BLaER1 (cell line): ENCODE results near the gene HS6ST1.

ENCODE experiments used
- H3K27ac ChIP-seq: shearing (Covaris generic); formaldehyde crosslinking; 2 replicates; pipeline ENCODE4 v1.8.1; 2022
- H3K27me3 ChIP-seq: shearing (Covaris generic); formaldehyde crosslinking; 2 replicates; pipeline ENCODE4 v1.8.1; 2022
- H3K36me3 ChIP-seq: shearing (Covaris generic); formaldehyde crosslinking; 2 replicates; pipeline ENCODE4 v1.8.1; 2022
- H3K4me1 ChIP-seq: shearing (Covaris generic); formaldehyde crosslinking; 2 replicates; pipeline ENCODE4 v1.8.1; 2022
- H3K4me2 ChIP-seq: shearing (Covaris generic); formaldehyde crosslinking; 2 replicates; pipeline ENCODE4 v1.8.1; 2022
- H3K4me3 ChIP-seq: shearing (Covaris generic); formaldehyde crosslinking; 2 replicates; pipeline ENCODE4 v1.8.1; 2022
- H3K9ac ChIP-seq: shearing (Covaris generic); formaldehyde crosslinking; 2 replicates; pipeline ENCODE4 v1.8.1; 2022
- H3K9me3 ChIP-seq: shearing (Covaris generic); formaldehyde crosslinking; 2 replicates; pipeline ENCODE4 v1.8.1; 2022
- H4K20me1 ChIP-seq: shearing (Covaris generic); formaldehyde crosslinking; 2 replicates; pipeline ENCODE4 v1.8.1; 2022
- Cebpa-rat ChIP-seq: shearing (Covaris generic); IDR thresholded peaks from 2 replicates; pipeline ENCODE4 v1.8.1; 2022

Gene HS6ST1, protein sequence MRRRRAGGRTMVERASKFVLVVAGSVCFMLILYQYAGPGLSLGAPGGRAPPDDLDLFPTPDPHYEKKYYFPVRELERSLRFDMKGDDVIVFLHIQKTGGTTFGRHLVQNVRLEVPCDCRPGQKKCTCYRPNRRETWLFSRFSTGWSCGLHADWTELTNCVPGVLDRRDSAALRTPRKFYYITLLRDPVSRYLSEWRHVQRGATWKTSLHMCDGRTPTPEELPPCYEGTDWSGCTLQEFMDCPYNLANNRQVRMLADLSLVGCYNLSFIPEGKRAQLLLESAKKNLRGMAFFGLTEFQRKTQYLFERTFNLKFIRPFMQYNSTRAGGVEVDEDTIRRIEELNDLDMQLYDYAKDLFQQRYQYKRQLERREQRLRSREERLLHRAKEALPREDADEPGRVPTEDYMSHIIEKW

DNA sequence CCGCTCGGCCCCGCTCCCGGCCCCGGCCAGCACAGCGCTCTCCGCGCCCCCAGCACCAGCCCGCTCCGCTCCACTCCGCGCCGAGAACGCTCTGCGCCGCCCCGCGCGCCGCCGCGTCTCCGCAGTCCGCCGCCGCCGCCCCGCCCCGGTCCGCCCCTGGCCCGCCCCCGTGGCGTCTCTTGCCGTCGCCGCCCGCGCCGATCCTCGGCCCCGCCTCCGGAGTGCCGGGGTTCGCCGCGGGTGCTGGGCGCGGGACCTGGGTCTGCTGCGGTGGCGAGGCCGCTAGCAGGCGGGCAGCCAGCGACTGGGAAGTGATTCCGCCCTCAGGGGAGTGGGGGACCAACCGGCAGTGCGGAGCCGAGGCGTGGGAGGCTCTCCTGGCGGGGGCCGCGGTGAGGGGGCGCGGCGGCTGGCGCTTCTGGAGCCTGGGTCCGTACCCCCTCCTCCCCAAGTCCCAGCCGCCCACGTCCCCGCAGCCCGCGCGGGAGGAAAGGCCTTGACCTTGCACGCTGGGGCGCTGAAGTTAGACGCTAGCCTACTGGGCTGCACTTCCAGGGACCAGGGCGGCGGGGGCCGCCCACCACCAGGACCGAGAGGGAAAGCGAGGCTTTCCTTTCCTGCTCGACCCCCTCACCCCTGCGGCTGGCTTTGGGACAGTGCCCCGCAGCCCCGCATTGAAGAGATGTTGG, at the start of gene HS6ST1:
Gene HS6ST1 (minus strand): TSS at position 93 of the 689 bp plus-strand sequence. CDS start 305 bp downstream, outside the sequence.
- peak within 1 kb of the TSS; percentile 78 for H3K9ac ChIP-seq
- no peaks in the 10 kb centered on the region for H3K9me3 ChIP-seq
- H3K4me3 ChIP-seq, result peak within 1 kb of the TSS; percentile 76
- peaks cover 42% of the 10 kb centered on the region for H4K20me1 ChIP-seq
- H3K27ac ChIP-seq, result peak within 1 kb of the TSS; percentile 78
- H3K4me1 ChIP-seq, result peaks cover 83% of the 10 kb centered on the region
- no peaks in the 10 kb centered on the region for H3K27me3 ChIP-seq
- H3K4me2 ChIP-seq, result peak within 1 kb of the TSS; percentile 100
- peaks cover 20% of the 10 kb centered on the region for H3K36me3 ChIP-seq
- TF ChIP-seq Cebpa-rat, result no peak

DNA sequence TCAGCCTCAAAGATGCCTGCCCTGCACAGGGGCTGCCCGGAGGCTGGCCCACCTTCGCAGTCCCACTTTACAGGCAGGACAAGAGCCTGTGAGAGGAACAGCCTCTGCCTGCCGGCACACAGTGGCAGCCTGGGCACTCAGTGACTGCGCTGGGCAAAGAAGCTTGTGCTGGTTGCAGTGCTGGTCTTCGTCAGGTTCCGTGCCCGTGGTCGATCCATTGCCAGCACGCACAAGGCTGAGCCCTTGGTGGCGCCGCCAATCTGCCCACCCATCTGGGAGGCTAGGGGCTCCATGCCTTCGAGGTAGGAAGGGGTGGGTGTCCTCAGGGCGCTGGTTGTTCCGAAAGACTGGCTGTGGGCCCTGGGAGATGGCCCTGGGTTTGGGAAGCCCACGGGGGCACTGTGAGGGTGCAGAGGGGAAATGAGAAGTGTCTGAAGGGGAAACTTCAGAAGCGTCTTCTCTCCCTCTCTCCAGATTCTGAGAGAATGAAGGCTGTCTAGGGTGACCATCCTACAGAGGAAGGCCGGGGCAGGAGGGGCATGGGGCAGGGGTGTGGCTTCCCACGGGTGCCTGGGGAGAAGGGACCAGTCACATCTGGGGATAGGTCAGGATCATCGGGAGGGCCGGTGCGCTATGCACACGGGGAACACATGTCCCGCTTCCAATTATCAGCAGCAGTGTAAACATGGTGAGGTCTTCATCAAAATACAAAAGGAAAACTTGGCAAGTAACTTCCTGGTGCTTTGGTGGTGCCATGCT, 49.1 kb upstream of the HS6ST1 start:
- no peak overlapping the region for H3K9ac ChIP-seq
- no peaks in the 10 kb centered on the region for H3K27me3 ChIP-seq
- no peak for TF ChIP-seq Cebpa-rat
- no peaks in the 10 kb centered on the region for H3K36me3 ChIP-seq
- no peak overlapping the region for H3K4me2 ChIP-seq
- no peak overlapping the region for H3K27ac ChIP-seq
- H4K20me1 ChIP-seq, result no peaks in the 10 kb centered on the region
- 0 out of 2 replicates have a peak, but pooled peaks cover 1% of the 10 kb centered on the region for H3K4me1 ChIP-seq
- H3K9me3 ChIP-seq, result no peaks in the 10 kb centered on the region
- no peak overlapping the region for H3K4me3 ChIP-seq

DNA sequence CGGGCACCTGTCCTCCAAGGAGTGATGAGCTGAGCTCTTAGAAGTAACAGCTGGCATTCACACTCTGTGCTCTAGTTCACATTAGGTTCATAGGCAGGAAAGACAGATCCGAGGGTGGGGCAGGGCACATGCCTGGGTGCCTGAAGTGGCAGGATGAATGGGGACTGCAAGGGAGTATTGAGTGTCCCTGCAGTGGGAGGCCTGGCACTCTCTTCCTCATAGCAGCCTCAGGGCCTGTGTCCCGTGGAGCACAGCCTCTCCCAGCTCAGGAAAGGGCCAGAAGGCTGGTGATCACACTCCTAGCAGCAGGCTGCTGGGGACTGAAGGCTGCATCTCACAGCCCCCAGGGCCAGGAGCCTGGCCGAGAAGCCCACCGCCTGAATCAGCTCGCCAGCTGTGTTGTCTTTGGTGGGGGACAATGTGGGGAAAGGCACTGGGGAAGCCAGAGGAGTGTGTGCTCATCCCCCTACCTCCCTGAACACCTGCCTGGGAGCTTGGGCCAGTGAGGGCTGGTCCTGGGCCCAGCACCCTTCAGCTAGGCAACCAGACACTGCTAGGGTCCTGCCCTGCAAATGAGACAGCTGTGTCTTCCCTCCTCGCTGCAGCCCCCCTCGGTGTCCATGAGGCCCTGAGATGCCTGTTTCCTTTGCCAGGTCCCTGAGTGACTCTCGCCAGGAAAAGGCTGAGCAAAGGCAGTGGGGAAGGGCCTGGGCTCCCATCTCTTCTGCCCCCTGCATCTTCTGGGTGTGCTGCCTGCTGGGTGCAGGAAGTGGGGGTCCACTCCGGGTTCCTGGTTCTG, 48.2 kb upstream of the HS6ST1 start:
- Histone ChIP-seq H4K20me1 (no peaks in the 10 kb centered on the region), H3K4me2 (no peak overlapping the region), H3K36me3 (no peaks in the 10 kb centered on the region), H3K4me1 (no peaks in the 10 kb centered on the region), H3K9me3 (no peaks in the 10 kb centered on the region), H3K27ac (no peak overlapping the region), H3K27me3 (no peaks in the 10 kb centered on the region), H3K9ac (no peak overlapping the region), H3K4me3 (no peak overlapping the region)
- no peak for TF ChIP-seq Cebpa-rat

DNA sequence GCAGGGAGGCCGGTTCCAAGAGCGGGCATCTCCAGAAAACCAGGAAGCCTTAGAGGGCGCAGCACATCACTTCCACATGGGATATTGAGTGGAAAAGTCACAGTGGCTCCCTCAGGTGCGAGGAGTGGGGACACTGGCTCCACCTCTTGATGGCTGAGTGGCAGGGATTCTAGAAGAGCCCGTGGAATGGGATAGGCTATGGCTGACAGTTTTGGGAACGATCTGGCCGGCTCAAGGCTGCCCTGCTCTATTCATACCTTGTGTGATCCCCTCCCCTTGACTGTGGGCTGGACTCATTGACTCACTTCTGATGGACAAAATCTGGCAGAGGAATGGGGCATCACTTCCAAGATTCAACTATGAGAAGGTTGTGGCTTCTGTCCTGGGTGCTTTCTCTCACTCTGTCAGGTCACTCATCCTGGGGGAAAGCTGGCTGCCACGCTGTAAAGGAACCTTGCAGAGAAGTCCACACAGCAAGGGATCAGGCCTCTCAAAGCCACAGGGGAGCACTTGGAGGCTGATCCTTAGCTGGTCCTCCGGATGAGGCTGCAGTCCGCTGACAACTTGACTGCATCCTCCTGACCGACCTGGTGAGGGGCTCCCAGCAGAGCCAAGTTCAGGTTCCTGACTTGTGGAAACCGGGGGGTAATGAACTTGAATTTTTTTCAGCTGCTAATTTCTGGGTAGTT, 46.7 kb upstream of the HS6ST1 start:
- H3K9ac ChIP-seq, result no peak overlapping the region
- no peaks in the 10 kb centered on the region for H4K20me1 ChIP-seq

DNA sequence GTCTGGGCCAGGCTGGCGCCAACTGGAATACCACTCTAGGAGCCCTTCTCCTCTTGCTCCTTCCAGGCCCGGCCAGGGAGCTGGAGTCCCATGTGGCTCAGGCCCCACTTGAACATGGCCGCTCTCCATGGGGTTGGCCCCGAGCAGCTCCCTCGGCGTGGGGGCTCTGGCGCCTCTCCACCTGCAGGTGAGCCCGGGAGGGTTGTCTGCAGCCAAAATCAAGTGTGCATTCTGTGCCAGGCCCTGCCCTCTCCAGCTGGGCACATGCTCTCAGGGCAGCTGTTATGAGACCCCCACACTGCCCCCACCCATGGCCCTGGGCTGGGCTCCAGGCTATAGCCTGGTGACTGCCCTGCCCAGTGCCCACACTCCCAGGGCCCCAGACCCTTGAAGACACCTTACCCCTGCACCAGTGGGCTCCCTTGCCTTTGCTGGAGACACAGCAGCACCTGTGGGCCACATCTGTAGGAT, 45.8 kb upstream of the HS6ST1 start:
- Histone ChIP-seq H3K27ac (no peak overlapping the region), H3K4me1 (no peaks in the 10 kb centered on the region), H4K20me1 (no peaks in the 10 kb centered on the region), H3K9me3 (no peaks in the 10 kb centered on the region), H3K4me3 (no peak overlapping the region), H3K27me3 (no peaks in the 10 kb centered on the region), H3K36me3 (no peaks in the 10 kb centered on the region), H3K4me2 (no peak overlapping the region), H3K9ac (no peak overlapping the region)
- TF ChIP-seq Cebpa-rat, result no peak

More for the DNA sequence above, 46.7 kb upstream of the HS6ST1 start:
- TF ChIP-seq Cebpa-rat, result no peak
- H3K9me3 ChIP-seq, result no peaks in the 10 kb centered on the region
- H3K27me3 ChIP-seq, result no peaks in the 10 kb centered on the region
- H3K36me3 ChIP-seq, result no peaks in the 10 kb centered on the region
- H3K4me1 ChIP-seq, result no peaks in the 10 kb centered on the region
- H3K27ac ChIP-seq, result no peak overlapping the region
- no peak overlapping the region for H3K4me2 ChIP-seq
- no peak overlapping the region for H3K4me3 ChIP-seq

DNA sequence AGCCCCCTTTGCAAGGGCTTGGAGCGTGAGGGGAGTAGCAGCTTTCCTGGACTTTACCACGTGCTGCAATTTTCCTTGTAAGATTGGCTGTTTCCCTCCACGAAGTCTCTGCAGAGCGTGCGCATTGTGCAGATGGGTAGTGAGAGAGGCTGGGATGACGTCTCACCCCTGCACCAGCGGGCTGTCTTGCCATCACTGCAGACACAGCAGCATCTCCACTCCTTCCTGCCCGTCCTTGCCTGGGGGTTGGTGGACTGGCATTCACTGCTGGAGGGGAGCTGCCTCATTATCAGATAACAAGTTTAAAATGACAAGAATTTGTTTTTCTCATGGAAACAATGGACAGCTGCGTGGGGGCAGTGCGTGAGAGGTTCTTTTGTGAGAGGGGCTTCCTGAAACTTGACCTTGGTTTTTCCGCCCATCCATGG, 45.3 kb upstream of the HS6ST1 start:
- no peak overlapping the region for H3K9ac ChIP-seq
- no peaks in the 10 kb centered on the region for H3K4me1 ChIP-seq
- H3K4me2 ChIP-seq, result no peak overlapping the region
- no peaks in the 10 kb centered on the region for H3K36me3 ChIP-seq
- H3K27ac ChIP-seq, result no peak overlapping the region
- no peak overlapping the region for H3K4me3 ChIP-seq
- TF ChIP-seq Cebpa-rat, result no peak
- H3K9me3 ChIP-seq, result no peaks in the 10 kb centered on the region
- H4K20me1 ChIP-seq, result no peaks in the 10 kb centered on the region
- H3K27me3 ChIP-seq, result no peaks in the 10 kb centered on the region

DNA sequence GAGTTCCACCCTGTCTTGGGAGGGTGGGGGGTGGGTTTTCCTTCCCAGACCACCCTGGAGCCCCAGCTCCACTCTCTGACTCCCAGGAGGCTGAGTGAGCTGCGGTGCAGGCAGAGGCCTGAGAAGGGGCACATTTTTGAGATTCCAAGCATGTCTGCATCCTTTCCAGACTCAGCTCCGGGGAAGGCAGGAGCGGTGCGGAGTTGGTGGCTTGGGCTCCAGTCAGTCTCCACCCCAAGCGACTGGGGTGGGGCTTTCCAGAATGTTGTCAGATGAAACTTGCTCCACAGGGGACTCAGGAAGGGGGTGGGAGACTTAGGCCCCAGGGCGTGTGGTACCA, 44.2 kb upstream of the HS6ST1 start:
- Histone ChIP-seq H3K9ac (no peak overlapping the region), H3K9me3 (no peaks in the 10 kb centered on the region), H3K4me1 (no peaks in the 10 kb centered on the region), H4K20me1 (no peaks in the 10 kb centered on the region), H3K27ac (no peak overlapping the region), H3K4me2 (no peak overlapping the region), H3K4me3 (no peak overlapping the region), H3K36me3 (no peaks in the 10 kb centered on the region), H3K27me3 (no peaks in the 10 kb centered on the region)
- no peak for TF ChIP-seq Cebpa-rat

DNA sequence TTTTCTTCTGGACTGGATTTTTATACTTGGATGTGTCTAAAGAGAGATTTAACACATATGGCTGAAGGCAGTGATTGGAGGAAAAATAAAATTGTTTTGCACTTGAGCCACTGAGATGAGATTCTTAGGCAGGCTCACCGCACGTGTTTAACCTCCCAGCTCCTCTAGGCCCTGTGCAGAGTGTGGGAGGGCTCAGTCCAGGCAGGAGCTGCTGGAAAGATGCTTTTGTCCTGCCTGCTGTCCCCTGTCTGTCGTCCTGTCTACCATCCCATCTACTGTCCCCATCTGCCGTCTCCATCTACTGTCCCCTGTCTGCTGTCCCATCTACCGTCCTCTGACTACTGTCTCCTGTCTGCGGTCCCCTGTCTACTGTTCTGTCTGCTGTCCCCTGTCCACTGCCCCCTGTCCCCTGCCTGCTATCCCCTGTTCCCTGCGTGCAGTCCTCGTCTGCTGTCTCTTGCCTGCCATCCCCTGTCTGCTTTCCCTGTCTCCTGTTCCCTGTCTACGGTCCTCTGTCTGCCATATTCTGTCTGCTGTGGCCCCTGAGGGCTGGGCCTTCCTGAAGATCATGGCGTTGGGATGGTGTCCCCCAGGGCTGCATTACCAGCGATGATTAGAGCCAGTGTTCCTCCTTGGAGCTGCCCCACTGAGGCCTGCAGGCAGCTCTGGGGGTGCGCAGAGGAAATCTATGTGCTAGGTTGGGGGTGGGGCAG, 43.7 kb upstream of the HS6ST1 start:
- H3K36me3 ChIP-seq, result no peaks in the 10 kb centered on the region
- H3K27me3 ChIP-seq, result no peaks in the 10 kb centered on the region
- H4K20me1 ChIP-seq, result no peaks in the 10 kb centered on the region
- H3K4me3 ChIP-seq, result no peak overlapping the region
- no peak overlapping the region for H3K4me2 ChIP-seq
- no peak for TF ChIP-seq Cebpa-rat
- no peaks in the 10 kb centered on the region for H3K4me1 ChIP-seq
- no peak overlapping the region for H3K9ac ChIP-seq
- H3K9me3 ChIP-seq, result no peaks in the 10 kb centered on the region
- H3K27ac ChIP-seq, result no peak overlapping the region
